HCT116 (cell line): ENCODE results near the gene ZNF653. TPM values are rescaled to one million over a fixed set of nuclear protein-coding genes. Genes with fewer than 3 reads are reported as not detected.

ENCODE experiments used
- ATAC-seq: fragments of 200-7000 bp; cut with Tn5 transposase; 2 replicates; pipeline ENCODE4 v1.9.1; 2020; ENCODE audit warnings: mild to moderate bottlenecking, moderate library complexity
- BruUV-seq: library from RNA; stranded (reverse); fragments of 400-500 nt; replicated peaks from 2 replicates; lab custom pipeline; 2021; lab: Mats Ljungman, UMichigan
- CTCF ChIA-PET: fragments of 300-600 bp; sonication (Branson Sonifier 250); formaldehyde crosslinking; loops from one replicate; lab custom pipeline; 2021; ENCODE audit warnings: antibody characterized with exemption; lab: Charles Lee
- POLR2A ChIA-PET: fragments of 300-600, 350-600 bp; sonication (Branson Sonifier 250); formaldehyde crosslinking; loops from one replicate; lab custom pipeline; 2021; ENCODE audit warnings: antibody characterized with exemption; lab: Charles Lee
- RAD21 ChIA-PET, 2 experiments: fragments of 300-600 bp; sonication (Branson Sonifier 250); formaldehyde crosslinking; loops; one replicate each; lab custom pipeline; 2023; ENCODE audit warnings: low total read pairs in 2 of 2; ENCODE audit not compliant: uncharacterized antibody in 2 of 2, unreplicated experiment in 2 of 2, low non-redundant PET in 1 of 2; lab: Charles Lee
- DNase-seq: peaks from one replicate; pipeline ENCODE4 v3.0.0-alpha.2; 2010; ENCODE audit warnings: low read depth, low spot score
- H2AFZ ChIP-seq: fragments of 200-600 bp; shearing (Covaris generic), sonication (generic); 2 replicates; pipeline ENCODE4 v1.6.1; 2017; ENCODE audit warnings: low read depth, mixed run types, mixed read lengths, antibody characterized with exemption, low read length; ENCODE audit not compliant: poor library complexity, severe bottlenecking
- H3K27ac ChIP-seq: 2 replicates; pipeline ENCODE4 v1.5.1; 2012; ENCODE audit warnings: low read depth, low read length
- H3K27me3 ChIP-seq: fragments of 200-600 bp; sonication (generic); 2 replicates; pipeline ENCODE4 v1.6.1; 2016; ENCODE audit warnings: mixed run types, low read length, mixed read lengths; ENCODE audit not compliant: insufficient read depth
- H3K36me3 ChIP-seq, 2 experiments: fragments of 200-500 bp in 1 of 2; fragments of 200-600 bp in 1 of 2; sonication (Bioruptor generic) in 1 of 2; sonication (generic) in 1 of 2; 2 replicates each; pipeline versions ENCODE4 v1.5.1 to v1.6.1; 2014 to 2016; ENCODE audit warnings: low read length in 2 of 2, inconsistent platforms in 1 of 2, mixed read lengths in 1 of 2, mixed run types in 1 of 2; ENCODE audit not compliant: insufficient read depth in 2 of 2, control insufficient read depth in 1 of 2
- H3K4me1 ChIP-seq, 2 experiments: fragments of 200-600 bp in 1 of 2; sonication (generic) in 1 of 2; 2 replicates each; pipeline versions ENCODE4 v1.5.1 to v1.6.1; 2012 to 2017; ENCODE audit warnings: low read length in 2 of 2, inconsistent platforms in 1 of 2, mild to moderate bottlenecking in 1 of 2, mixed read lengths in 1 of 2, mixed run types in 1 of 2, moderate library complexity in 1 of 2; ENCODE audit not compliant: insufficient read depth in 2 of 2, control insufficient read depth in 1 of 2
- H3K4me2 ChIP-seq: fragments of 200-600 bp; sonication (generic); 2 replicates; pipeline ENCODE4 v1.6.1; 2017; ENCODE audit warnings: mixed run types, low read length, mixed read lengths
- H3K4me3 ChIP-seq, 2 experiments: fragments of 200-600 bp in 1 of 2; sonication (generic) in 1 of 2; replicated peaks in 1 of 2; 2 replicates each; pipeline ENCODE4 v1.5.1; 2011 to 2016; ENCODE audit warnings: low read length in 2 of 2, control low read depth in 1 of 2, low read depth in 1 of 2, mild to moderate bottlenecking in 1 of 2, mixed read lengths in 1 of 2, mixed run types in 1 of 2
- H3K79me2 ChIP-seq: fragments of 200-600 bp; sonication (generic); 2 replicates; pipeline ENCODE4 v1.6.1; 2017; ENCODE audit warnings: mild to moderate bottlenecking, mixed run types, low read length, moderate library complexity, mixed read lengths; ENCODE audit not compliant: insufficient read depth
- H3K9ac ChIP-seq: fragments of 200-600 bp; sonication (generic); 2 replicates; pipeline ENCODE4 v1.6.1; 2016; ENCODE audit warnings: low read length, mixed read lengths
- H3K9me2 ChIP-seq: fragments of 200-600 bp; sonication (generic), shearing (Covaris generic); 2 replicates; pipeline ENCODE4 v1.6.1; 2017; ENCODE audit warnings: mixed run types, mild to moderate bottlenecking, moderate library complexity; ENCODE audit not compliant: insufficient read depth
- H3K9me3 ChIP-seq, 2 experiments: fragments of 200-500 bp in 1 of 2; fragments of 200-600 bp in 1 of 2; sonication (Bioruptor generic) in 1 of 2; sonication (generic) in 1 of 2; 2 replicates each; pipeline ENCODE4 v1.6.1; 2014 to 2017; ENCODE audit warnings: low read length in 2 of 2, mixed read lengths in 2 of 2, inconsistent platforms in 1 of 2, low read depth in 1 of 2, mild to moderate bottlenecking in 1 of 2, mixed run types in 1 of 2, moderate library complexity in 1 of 2; ENCODE audit not compliant: control insufficient read depth in 1 of 2, insufficient read depth in 1 of 2
- H4K20me1 ChIP-seq: fragments of 200-600 bp; sonication (generic), shearing (Covaris generic); 2 replicates; pipeline ENCODE4 v1.6.1; 2017; ENCODE audit warnings: mixed run types, mild to moderate bottlenecking, moderate library complexity; ENCODE audit not compliant: insufficient read depth
- ATF3 ChIP-seq: IDR thresholded peaks from 2 replicates; pipeline ENCODE4 v1.6.1; 2012
- ELF1 ChIP-seq: IDR thresholded peaks from 2 replicates; pipeline ENCODE4 v1.6.1; 2012; ENCODE audit warnings: low read depth, borderline replicate concordance
- EZH2phosphoT487 ChIP-seq: fragments of 200-600 bp; IDR thresholded peaks from 2 replicates; pipeline ENCODE4 v1.6.1; 2018; ENCODE audit warnings: antibody characterized with exemption, borderline replicate concordance
- POLR2AphosphoS5 ChIP-seq: IDR thresholded peaks from 2 replicates; pipeline ENCODE4 v1.6.1; 2011; ENCODE audit warnings: mild to moderate bottlenecking, low read depth, low read length, moderate library complexity
- RAD21 ChIP-seq: IDR thresholded peaks from 2 replicates; pipeline ENCODE4 v1.6.1; 2012; ENCODE audit warnings: low read depth, mild to moderate bottlenecking
- SIN3A ChIP-seq: IDR thresholded peaks from 2 replicates; pipeline ENCODE4 v1.6.1; 2012; ENCODE audit warnings: low read depth
- SP1 ChIP-seq: IDR thresholded peaks from 2 replicates; pipeline ENCODE4 v1.6.1; 2012; ENCODE audit warnings: low read depth
- SRF ChIP-seq: IDR thresholded peaks from 2 replicates; pipeline ENCODE4 v1.6.1; 2012; ENCODE audit warnings: low read depth
- YY1 ChIP-seq: IDR thresholded peaks from 2 replicates; pipeline ENCODE4 v1.6.1; 2011; ENCODE audit warnings: low read length, low read depth, moderate library complexity, mild to moderate bottlenecking; ENCODE audit not compliant: insufficient replicate concordance; ENCODE audit errors: extremely low read depth
- ZBTB33 ChIP-seq: IDR thresholded peaks from 2 replicates; pipeline ENCODE4 v1.6.1; 2011; ENCODE audit warnings: mild to moderate bottlenecking, low read length, moderate library complexity; ENCODE audit not compliant: insufficient replicate concordance; ENCODE audit errors: extremely low read depth
- ZNF274 ChIP-seq: fragments of 200-500 bp; sonication (Bioruptor generic); IDR thresholded peaks from 2 replicates; pipeline ENCODE4 v1.6.1; 2014; ENCODE audit warnings: mild to moderate bottlenecking, low read depth, low read length, inconsistent platforms
- intact Hi-C: fragments of 100-400 bp; cut with micrococcal nuclease; formaldehyde crosslinking; loops from 2 replicates; pipeline ENCODE4 v1.10.0; 2022
- total RNA-seq: library from RNA; stranded (reverse); gene quantifications from one replicate; pipeline ENCODE4 v1.2.1, GENCODE V29; 2021; ENCODE audit not compliant: unreplicated experiment

Gene ZNF653
- total RNA-seq, 1 experiment from 2014 or later, result 16.1 TPM

GRCh38 chr19:11506967-11507366 lies 1.3 kb upstream of the ZNF653 start:
- POLR2A ChIA-PET, result no interaction called here
- Histone ChIP-seq H3K4me3 (no peak overlapping the region), H3K27me3 (no peaks in the 10 kb centered on the region), H3K79me2 (peaks cover 6% of the 10 kb centered on the region; the same call in 1 of the 2 replicates), H3K9ac (no peak overlapping the region), H4K20me1 (no peaks in the 10 kb centered on the region), H3K36me3 (no peaks in the 10 kb centered on the region; a peak in 1 of 4 replicates), H3K9me3 (no peaks in the 10 kb centered on the region), H2AFZ (no peak overlapping the region), H3K27ac (0 out of 2 replicates have a peak overlapping the region, but pooled peaks have one; percentile 3), H3K4me1 (peaks cover 0 to 13% of the 10 kb centered on the region in 2 experiments; a peak in 2 of 4 replicates), H3K9me2 (no peaks in the 10 kb centered on the region), H3K4me2 (no peak overlapping the region)
- CTCF ChIA-PET, result no interaction called here
- ATAC-seq (no peak), DNase-seq (no peak)
- RAD21 ChIA-PET, result interaction anchor here in 1 of 2 experiments (0.7 kb wide), 1 partner anchor 24 kb away, joined by 5 read pairs; no protein-coding TSS in a partner anchor
- TF ChIP-seq POLR2AphosphoS5, result no peak
- no peak for TF ChIP-seq ZBTB33
- TF ChIP-seq ATF3, result no peak
- no peak for TF ChIP-seq ELF1
- no peak for TF ChIP-seq RAD21
- TF ChIP-seq SIN3A, result no peak
- TF ChIP-seq SRF, result no peak
- no peak for TF ChIP-seq YY1
- no peak for TF ChIP-seq SP1
- no peak for TF ChIP-seq EZH2phosphoT487
- no peak for TF ChIP-seq ZNF274
- no TSS peak for BruUV-seq
- intact Hi-C loops, result no loop called here
